ENCODE data around the gene DPEP2. TPM values are rescaled to one million over a fixed set of nuclear protein-coding genes. Genes with fewer than 3 reads are reported as not detected.
A peak's percentile ranks its signal among the peaks of the same experiment; 100 is the strongest.

Gene DPEP2
- total RNA-seq, 1 donor from 2014 or later: 0.99 TPM

DNA sequence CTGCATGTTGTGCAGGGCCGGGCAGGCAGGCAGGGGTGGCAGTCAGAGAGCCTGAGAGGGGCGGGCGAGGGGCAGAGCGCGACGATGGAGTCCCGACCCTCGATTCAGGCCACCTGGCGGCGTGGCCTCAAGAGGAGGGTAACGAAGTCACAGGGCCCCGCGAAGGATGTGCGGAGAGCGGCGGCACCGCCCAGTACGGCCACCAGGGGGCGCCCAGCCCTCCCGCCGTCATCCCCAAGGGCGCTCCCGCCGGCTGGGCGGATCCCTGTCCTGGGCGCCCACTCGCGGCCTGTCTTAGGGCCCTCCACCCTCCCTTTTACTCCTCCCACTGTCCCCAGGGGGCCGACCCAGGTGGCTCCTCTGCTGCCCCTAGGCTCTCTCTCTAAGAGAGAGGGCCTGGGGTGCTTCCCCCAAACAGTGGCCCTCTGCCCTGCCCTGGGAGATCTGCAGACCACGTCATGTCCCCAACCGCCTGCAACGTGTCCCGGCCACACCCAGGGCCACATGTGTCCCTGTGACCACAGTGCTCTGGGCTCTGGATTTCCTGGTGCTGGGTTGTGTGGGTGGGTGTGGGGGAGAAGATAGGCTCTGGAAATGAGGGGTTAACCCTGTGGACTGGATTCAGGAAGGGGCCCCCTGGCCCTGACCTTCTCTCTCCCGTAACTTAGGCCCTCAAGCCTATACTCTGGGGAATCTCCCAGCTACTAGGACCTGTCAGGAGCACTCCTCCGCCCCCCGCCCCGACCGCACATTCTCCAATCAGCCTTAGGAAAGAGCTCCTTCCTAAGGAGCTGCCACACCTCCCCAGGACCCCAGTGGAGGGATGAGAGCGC is 5.9 kb downstream of the DPEP2 start:
- DNase-seq: peak; percentile 85
- Histone ChIP-seq H3K4me1 (peaks cover 16% of the 10 kb centered on the region), H3K4me3 (peak overlapping the region; percentile 60), H3K36me3 (no peaks in the 10 kb centered on the region), H3K27me3 (ENCODE audit: low read depth) (no peaks in the 10 kb centered on the region), H3K9me3 (replicated peaks) (no peaks in the 10 kb centered on the region), H3K27ac (replicated peaks) (peak overlapping the region; percentile 87)
- TF ChIP-seq, protein P1, sequence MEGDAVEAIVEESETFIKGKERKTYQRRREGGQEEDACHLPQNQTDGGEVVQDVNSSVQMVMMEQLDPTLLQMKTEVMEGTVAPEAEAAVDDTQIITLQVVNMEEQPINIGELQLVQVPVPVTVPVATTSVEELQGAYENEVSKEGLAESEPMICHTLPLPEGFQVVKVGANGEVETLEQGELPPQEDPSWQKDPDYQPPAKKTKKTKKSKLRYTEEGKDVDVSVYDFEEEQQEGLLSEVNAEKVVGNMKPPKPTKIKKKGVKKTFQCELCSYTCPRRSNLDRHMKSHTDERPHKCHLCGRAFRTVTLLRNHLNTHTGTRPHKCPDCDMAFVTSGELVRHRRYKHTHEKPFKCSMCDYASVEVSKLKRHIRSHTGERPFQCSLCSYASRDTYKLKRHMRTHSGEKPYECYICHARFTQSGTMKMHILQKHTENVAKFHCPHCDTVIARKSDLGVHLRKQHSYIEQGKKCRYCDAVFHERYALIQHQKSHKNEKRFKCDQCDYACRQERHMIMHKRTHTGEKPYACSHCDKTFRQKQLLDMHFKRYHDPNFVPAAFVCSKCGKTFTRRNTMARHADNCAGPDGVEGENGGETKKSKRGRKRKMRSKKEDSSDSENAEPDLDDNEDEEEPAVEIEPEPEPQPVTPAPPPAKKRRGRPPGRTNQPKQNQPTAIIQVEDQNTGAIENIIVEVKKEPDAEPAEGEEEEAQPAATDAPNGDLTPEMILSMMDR (IDR thresholded peaks at IDR 0.05; ENCODE audit: borderline replicate concordance): peak; percentile 100
- intact Hi-C loops (cut with micrococcal nuclease): no loop called here

DNA sequence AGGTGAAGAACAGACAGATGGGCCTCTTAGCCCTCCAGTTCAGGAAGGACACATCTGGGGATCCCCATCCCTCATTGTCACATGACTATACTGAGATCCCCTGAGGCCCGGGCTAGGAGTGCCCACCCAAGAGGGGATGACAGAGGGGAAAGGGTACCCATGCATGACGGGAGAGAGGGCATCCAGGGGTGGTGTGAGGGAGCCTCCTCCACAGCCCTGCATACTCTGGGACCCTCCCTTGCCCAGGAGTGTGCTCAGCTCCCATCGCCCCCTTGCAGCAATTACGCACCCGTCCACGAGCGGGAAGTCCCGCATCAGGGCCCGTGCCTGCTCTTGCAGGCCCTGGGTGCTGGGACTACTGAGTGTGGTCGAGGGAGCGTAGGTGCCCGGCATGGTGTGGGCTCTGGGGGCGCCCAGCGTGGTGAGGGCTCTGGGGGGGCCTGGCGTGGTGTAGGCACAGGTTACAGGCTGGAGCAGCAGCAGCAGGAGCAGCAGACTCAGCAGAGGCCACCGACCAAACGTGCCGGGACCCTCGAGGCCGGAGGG is 6.5 kb downstream of the DPEP2 start:
- Histone ChIP-seq H3K4me3 (peak overlapping the region; percentile 60), H3K4me1 (peaks cover 16% of the 10 kb centered on the region), H3K27ac (replicated peaks) (peak overlapping the region; percentile 87), H3K27me3 (ENCODE audit: low read depth) (no peaks in the 10 kb centered on the region), H3K36me3 (no peaks in the 10 kb centered on the region), H3K9me3 (replicated peaks) (no peaks in the 10 kb centered on the region)
- TF ChIP-seq, protein P1 (IDR thresholded peaks at IDR 0.05; ENCODE audit: borderline replicate concordance): no peak
- DNase-seq: no peak
- intact Hi-C loops (cut with micrococcal nuclease): no loop called here

DNA sequence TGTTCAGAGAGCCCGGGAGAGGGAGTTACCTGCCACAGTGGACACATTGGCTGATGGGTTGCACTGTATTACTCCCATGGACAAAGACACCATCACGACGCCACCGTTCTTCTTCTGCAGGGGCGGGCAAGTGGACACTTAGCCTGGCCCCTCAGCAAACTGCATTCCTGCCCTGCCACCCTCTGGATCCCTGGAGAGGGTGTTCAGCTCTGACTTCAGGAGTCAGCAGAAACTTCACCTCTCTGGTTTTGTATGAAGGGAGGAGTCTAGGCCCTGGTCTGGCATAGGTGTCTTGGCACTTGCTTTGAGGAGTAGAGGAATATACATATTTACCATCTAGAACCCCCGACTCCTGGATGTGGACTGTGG is 9.3 kb downstream of the DPEP2 start:
- Histone ChIP-seq H3K4me3 (no peak overlapping the region), H3K4me1 (peaks cover 32% of the 10 kb centered on the region)
- intact Hi-C loops (cut with micrococcal nuclease): no loop called here

DNA sequence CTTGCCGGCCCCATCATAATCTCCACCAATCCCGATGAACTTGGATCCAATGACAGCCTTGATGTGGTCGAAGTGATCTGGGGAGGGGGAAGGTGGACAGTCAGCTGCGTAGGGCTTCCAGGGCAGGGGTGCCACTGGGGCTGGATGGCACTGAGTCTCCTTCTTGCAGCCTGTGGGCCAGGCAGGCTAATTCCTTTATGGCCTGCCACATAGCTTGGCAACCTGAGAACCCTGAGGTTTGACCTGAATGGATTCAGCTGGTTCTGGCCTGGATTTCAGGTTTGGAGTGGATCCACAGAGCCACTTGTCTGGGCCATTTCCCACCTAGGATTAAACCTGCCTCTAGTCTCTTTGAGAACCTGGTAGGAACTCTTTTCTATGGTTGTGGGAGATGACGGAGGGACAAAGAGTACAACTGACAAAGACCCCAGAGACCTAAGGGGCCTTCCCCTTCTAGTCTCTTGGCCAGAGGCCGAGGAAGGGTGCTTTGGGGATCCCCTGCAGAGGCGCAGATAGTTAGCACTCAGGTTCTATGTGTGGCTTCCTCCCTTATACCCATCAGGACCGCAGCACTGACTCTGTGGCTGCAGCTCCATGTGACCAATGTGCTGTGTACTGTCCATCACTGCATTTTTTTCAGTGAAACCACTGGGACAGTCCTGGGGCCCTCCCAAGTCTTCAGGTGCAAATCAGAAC is 9.8 kb downstream of the DPEP2 start:
- Histone ChIP-seq H3K4me3 (no peak overlapping the region), H3K36me3 (no peaks in the 10 kb centered on the region), H3K27ac (replicated peaks) (no peak overlapping the region), H3K27me3 (ENCODE audit: low read depth) (no peaks in the 10 kb centered on the region), H3K4me1 (peaks cover 37% of the 10 kb centered on the region), H3K9me3 (replicated peaks) (no peaks in the 10 kb centered on the region)
- TF ChIP-seq, protein P1 (IDR thresholded peaks at IDR 0.05; ENCODE audit: borderline replicate concordance): no peak
- no peak for DNase-seq
- intact Hi-C loops (cut with micrococcal nuclease): no loop called here

More for the DNA sequence above, 9.3 kb downstream of the DPEP2 start:
- no peak for DNase-seq
- Histone ChIP-seq H3K36me3 (no peaks in the 10 kb centered on the region), H3K27me3 (ENCODE audit: low read depth) (no peaks in the 10 kb centered on the region), H3K9me3 (replicated peaks) (no peaks in the 10 kb centered on the region), H3K27ac (replicated peaks) (no peak overlapping the region)
- TF ChIP-seq, protein P1 (IDR thresholded peaks at IDR 0.05; ENCODE audit: borderline replicate concordance): no peak

DNA sequence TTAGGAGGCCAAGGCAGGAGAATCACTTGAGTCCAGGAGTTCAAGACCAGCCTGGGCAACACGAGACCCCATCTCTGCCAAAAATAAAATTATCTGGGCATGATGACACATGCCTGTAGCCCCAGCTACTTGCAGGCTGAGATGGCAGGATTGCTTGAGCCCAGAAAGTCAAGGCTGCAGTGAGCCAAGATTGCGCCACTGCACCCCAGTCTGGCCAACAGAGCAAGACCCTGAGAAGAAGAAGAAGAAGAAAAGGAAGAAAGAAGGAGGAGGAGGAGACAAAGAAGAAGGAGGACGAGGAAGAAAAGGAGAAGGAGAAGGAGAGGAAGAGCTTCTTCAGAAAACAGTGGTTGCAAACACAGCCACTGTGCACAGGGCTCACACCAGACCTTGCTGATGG is 10.6 kb downstream of the DPEP2 start:
- DNase-seq: no peak
- H3K4me3 ChIP-seq: no peak overlapping the region
- TF ChIP-seq, protein P1 (IDR thresholded peaks at IDR 0.05; ENCODE audit: borderline replicate concordance): no peak
- no peaks in the 10 kb centered on the region for H3K27me3 ChIP-seq (ENCODE audit: low read depth)
- H3K4me1 ChIP-seq: peaks cover 41% of the 10 kb centered on the region
- no peaks in the 10 kb centered on the region for H3K9me3 ChIP-seq (replicated peaks)
- H3K36me3 ChIP-seq: no peaks in the 10 kb centered on the region
- intact Hi-C loops (cut with micrococcal nuclease): no loop called here
- H3K27ac ChIP-seq (replicated peaks): no peak overlapping the region
